Loucy (cell line): ENCODE measurements around the gene PDE6C.

Experiments
- EZH2phosphoT487 ChIP-seq: fragments of 200-600 bp; IDR thresholded peaks from 2 replicates; pipeline ENCODE4 v1.6.1; 2018; ENCODE audit warnings: antibody characterized with exemption, mild to moderate bottlenecking, moderate library complexity, borderline replicate concordance
- TF ChIP-seq, protein P1 (sequence below): fragments of 200-600 bp; sonication (generic); conservative IDR thresholded peaks from 2 replicates; pipeline ENCODE4 v1.5.1; 2014; ENCODE audit warnings: mild to moderate bottlenecking, antibody characterized with exemption, low read length

DNA sequence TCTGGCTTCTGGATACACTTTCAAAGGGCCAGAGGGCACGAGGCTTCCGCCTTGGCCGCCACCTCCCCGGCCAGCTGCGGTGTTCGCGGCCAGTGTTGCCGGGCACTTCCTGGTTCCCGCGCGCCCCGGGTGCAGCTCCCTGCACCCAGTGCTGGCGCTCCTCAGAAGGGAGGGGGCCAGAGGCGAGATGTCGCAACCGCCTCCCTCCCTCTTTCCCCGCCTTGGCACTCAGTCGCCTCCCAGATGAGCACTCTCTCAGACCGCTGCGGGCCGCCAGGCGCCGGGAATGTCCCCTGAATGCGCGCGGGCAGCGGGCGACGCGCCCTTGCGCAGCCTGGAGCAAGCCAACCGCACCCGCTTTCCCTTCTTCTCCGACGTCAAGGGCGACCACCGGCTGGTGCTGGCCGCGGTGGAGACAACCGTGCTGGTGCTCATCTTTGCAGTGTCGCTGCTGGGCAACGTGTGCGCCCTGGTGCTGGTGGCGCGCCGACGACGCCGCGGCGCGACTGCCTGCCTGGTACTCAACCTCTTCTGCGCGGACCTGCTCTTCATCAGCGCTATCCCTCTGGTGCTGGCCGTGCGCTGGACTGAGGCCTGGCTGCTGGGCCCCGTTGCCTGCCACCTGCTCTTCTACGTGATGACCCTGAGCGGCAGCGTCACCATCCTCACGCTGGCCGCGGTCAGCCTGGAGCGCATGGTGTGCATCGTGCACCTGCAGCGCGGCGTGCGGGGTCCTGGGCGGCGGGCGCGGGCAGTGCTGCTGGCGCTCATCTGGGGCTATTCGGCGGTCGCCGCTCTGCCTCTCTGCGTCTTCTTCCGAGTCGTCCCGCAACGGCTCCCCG lies 45.7 kb upstream of the PDE6C start, which contains the start of gene FFAR4:
- TF ChIP-seq, protein P1, sequence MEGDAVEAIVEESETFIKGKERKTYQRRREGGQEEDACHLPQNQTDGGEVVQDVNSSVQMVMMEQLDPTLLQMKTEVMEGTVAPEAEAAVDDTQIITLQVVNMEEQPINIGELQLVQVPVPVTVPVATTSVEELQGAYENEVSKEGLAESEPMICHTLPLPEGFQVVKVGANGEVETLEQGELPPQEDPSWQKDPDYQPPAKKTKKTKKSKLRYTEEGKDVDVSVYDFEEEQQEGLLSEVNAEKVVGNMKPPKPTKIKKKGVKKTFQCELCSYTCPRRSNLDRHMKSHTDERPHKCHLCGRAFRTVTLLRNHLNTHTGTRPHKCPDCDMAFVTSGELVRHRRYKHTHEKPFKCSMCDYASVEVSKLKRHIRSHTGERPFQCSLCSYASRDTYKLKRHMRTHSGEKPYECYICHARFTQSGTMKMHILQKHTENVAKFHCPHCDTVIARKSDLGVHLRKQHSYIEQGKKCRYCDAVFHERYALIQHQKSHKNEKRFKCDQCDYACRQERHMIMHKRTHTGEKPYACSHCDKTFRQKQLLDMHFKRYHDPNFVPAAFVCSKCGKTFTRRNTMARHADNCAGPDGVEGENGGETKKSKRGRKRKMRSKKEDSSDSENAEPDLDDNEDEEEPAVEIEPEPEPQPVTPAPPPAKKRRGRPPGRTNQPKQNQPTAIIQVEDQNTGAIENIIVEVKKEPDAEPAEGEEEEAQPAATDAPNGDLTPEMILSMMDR: no peak
- no peak for TF ChIP-seq EZH2phosphoT487
